Measurements from ENCODE around the gene C12orf57.

The C12orf57 gene

GRCh38 chr12:6921996-6922946, 21.6 kb upstream of the C12orf57 start:
- no peak for TF ChIP-seq CTCF (IDR thresholded peaks at IDR 0.05; ENCODE audit: extremely low read depth, missing control alignments)

GRCh38 chr12:6923003-6923732, 20.7 kb upstream of the C12orf57 start:
- TF ChIP-seq CTCF (IDR thresholded peaks at IDR 0.05; ENCODE audit: extremely low read depth, missing control alignments): no peak

More at GRCh38 chr12:6921996-6922946, 21.6 kb upstream of the C12orf57 start:
- DNase-seq (ENCODE audit: low spot score): no peak

GRCh38 chr12:6923851-6924250, 20.0 kb upstream of the C12orf57 start:
- no peak for DNase-seq (ENCODE audit: low spot score)
- no peak for TF ChIP-seq CTCF (IDR thresholded peaks at IDR 0.05; ENCODE audit: extremely low read depth, missing control alignments)

More at GRCh38 chr12:6923003-6923732, 20.7 kb upstream of the C12orf57 start:
- no peak for DNase-seq (ENCODE audit: low spot score)

- DNase-seq (ENCODE audit: low spot score): no peak
- no peak for TF ChIP-seq CTCF (IDR thresholded peaks at IDR 0.05; ENCODE audit: extremely low read depth, missing control alignments)
Measured at GRCh38 chr12:6925239-6925539, 18.6 kb upstream of the C12orf57 start.

- no peak for DNase-seq (ENCODE audit: low spot score)
- TF ChIP-seq CTCF (IDR thresholded peaks at IDR 0.05; ENCODE audit: extremely low read depth, missing control alignments): no peak
Measured at GRCh38 chr12:6925540-6926279, 18.1 kb upstream of the C12orf57 start.

GRCh38 chr12:6927379-6928021, 16.3 kb upstream of the C12orf57 start, which contains the start of gene ATN1:
TSS of gene ATN1 (plus strand) at chr12:6927959. CDS start at chr12:6934002, 6,043 bp downstream.
- no peak for TF ChIP-seq CTCF (IDR thresholded peaks at IDR 0.05; ENCODE audit: extremely low read depth, missing control alignments)

More at GRCh38 chr12:6927379-6928021, 16.3 kb upstream of the C12orf57 start, which contains the start of gene ATN1:
- peak; percentile 85 for DNase-seq (ENCODE audit: low spot score)

All from GM20000 (cell line).